Peyer's patch (tissue), 4 donors: ENCODE results near the gene RNU6-1.

Source experiments
- POLR2A ChIP-seq, 2 donors: fragments of 450-650 bp; IDR thresholded peaks; one replicate each; pipeline ENCODE4 v1.5.1; 2017; ENCODE audit warnings: antibody characterized with exemption in 2 of 2, mild to moderate bottlenecking in 2 of 2, moderate library complexity in 2 of 2
- TF ChIP-seq, protein P1 (sequence below), 6 experiments: fragments of 450-650 bp in 4 of 6; fragments of 200-600 bp in 2 of 6; sonication (generic) in 1 of 6; IDR thresholded peaks; one replicate each; pipeline ENCODE4 v1.5.1; 2017 to 2019; ENCODE audit warnings: antibody characterized with exemption in 6 of 6, mild to moderate bottlenecking in 3 of 6, moderate library complexity in 1 of 6

- TF ChIP-seq, protein P1, sequence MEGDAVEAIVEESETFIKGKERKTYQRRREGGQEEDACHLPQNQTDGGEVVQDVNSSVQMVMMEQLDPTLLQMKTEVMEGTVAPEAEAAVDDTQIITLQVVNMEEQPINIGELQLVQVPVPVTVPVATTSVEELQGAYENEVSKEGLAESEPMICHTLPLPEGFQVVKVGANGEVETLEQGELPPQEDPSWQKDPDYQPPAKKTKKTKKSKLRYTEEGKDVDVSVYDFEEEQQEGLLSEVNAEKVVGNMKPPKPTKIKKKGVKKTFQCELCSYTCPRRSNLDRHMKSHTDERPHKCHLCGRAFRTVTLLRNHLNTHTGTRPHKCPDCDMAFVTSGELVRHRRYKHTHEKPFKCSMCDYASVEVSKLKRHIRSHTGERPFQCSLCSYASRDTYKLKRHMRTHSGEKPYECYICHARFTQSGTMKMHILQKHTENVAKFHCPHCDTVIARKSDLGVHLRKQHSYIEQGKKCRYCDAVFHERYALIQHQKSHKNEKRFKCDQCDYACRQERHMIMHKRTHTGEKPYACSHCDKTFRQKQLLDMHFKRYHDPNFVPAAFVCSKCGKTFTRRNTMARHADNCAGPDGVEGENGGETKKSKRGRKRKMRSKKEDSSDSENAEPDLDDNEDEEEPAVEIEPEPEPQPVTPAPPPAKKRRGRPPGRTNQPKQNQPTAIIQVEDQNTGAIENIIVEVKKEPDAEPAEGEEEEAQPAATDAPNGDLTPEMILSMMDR (IDR thresholded peaks at IDR 0.05) = no peak
- no peak for TF ChIP-seq POLR2A (IDR thresholded peaks at IDR 0.05)
These were observed 38.7 kb downstream of the RNU6-1 start for GRCh38 chr15:67801142-67801541.
